GM20431 (cell line): ENCODE data around the gene EIPR1.

ENCODE experiments used
- in situ Hi-C: fragments of 300-500 bp; cut with MseI, MboI; formaldehyde crosslinking; loops from one replicate; pipeline ENCODE4 v1.15.0; 2020; ENCODE audit warnings: low sequenced_read_pairs; ENCODE audit not compliant: unreplicated experiment

The EIPR1 gene

GRCh38 chr2:3144856-3145255 lies 232.8 kb downstream of the EIPR1 start:
- in situ Hi-C loops = no loop called here

GRCh38 chr2:3143602-3144001 lies 234.0 kb downstream of the EIPR1 start:
- in situ Hi-C loops = no loop called here

GRCh38 chr2:3142961-3143571 lies 234.6 kb downstream of the EIPR1 start:
- in situ Hi-C loops = no loop called here

- in situ Hi-C loops = no loop called here
These were observed 235.4 kb downstream of the EIPR1 start for GRCh38 chr2:3142210-3142609.

GRCh38 chr2:3141696-3142095 lies 235.9 kb downstream of the EIPR1 start:
- in situ Hi-C loops = no loop called here

- in situ Hi-C loops = no loop called here
These were observed 237.7 kb downstream of the EIPR1 start for GRCh38 chr2:3139906-3140305.
